Mammary microvascular endothelial cell (primary cell): Measurements from ENCODE around the gene RAB6C. TPM values are rescaled to one million over a fixed set of nuclear protein-coding genes. Genes with fewer than 3 reads are reported as not detected.

Experiments used
- total RNA-seq: library from RNA; depleted of rRNA; stranded (reverse); fragments of >200 nt; gene quantifications from 2 replicates; pipeline ENCODE4 v1.2.3, GENCODE V29; 2015

RAB6C gene
- not detected in 2 replicates for total RNA-seq

DNA sequence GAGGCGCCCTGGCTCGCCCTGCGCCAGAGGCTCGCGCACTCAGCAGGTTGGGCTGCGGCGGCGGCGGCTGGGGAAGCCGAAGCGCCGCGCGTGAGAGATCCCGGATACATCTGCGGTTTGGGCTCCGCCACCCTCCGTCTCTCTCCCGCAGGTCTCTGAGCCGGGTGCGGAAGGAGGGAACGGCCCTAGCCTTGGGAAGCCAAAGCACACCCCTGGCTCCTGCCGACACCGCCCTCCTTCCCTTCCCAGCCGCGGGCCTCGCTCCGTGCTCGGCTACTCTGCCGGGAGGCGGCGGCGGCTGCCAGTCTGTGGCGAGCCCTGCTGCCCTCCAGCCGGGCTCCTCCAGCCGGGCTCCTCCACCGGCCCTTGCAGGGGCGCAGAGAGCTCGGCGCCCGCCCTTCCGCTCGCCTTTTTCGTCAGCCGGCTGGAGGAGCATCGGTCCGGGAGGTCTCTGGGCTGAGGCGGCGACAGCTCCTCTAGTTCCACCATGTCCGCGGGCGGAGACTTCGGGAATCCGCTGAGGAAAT, at the start of gene RAB6C:
Gene RAB6C (plus strand): TSS at position 38 of the 527 bp plus-strand sequence. CDS start 450 bp downstream, at position 488.

Other genes with a start within 250 kb of the RAB6C start
- gene POTEF, start 149.6 kb downstream of the RAB6C start, total RNA-seq = under 0.01 TPM in 1 of 2 replicates, not detected in the other
- 0.93 and 1.8 TPM in 2 replicates for gene CCDC74B, start 165.4 kb downstream of the RAB6C start, total RNA-seq
- 56.7 and 61.7 TPM in 2 replicates for gene SMPD4, start 201.9 kb downstream of the RAB6C start, total RNA-seq
- 192 and 220 TPM in 2 replicates for gene MZT2B, start 202.6 kb downstream of the RAB6C start, total RNA-seq
- not detected in 2 replicates for gene TUBA3E, start 218.8 kb downstream of the RAB6C start, total RNA-seq